Daoy (cell line): Measurements from ENCODE around the gene ZNF385A. TPM values are rescaled to one million over a fixed set of nuclear protein-coding genes. Genes with fewer than 3 reads are reported as not detected.
A peak's percentile ranks its signal among the peaks of the same experiment; 100 is the strongest.

Source experiments
- DNase-seq: peaks from one replicate; pipeline ENCODE4 v3.0.0-alpha.2; 2015; ENCODE audit warnings: low read depth
- total RNA-seq: library from RNA; depleted of rRNA; stranded (reverse); fragments of >200 nt; shearing (Covaris generic); gene quantifications from 2 replicates; pipeline ENCODE4 v1.2.3, GENCODE V29; 2014

The ZNF385A gene
- total RNA-seq, 1 experiment from 2014 or later = 0.34 TPM

DNA sequence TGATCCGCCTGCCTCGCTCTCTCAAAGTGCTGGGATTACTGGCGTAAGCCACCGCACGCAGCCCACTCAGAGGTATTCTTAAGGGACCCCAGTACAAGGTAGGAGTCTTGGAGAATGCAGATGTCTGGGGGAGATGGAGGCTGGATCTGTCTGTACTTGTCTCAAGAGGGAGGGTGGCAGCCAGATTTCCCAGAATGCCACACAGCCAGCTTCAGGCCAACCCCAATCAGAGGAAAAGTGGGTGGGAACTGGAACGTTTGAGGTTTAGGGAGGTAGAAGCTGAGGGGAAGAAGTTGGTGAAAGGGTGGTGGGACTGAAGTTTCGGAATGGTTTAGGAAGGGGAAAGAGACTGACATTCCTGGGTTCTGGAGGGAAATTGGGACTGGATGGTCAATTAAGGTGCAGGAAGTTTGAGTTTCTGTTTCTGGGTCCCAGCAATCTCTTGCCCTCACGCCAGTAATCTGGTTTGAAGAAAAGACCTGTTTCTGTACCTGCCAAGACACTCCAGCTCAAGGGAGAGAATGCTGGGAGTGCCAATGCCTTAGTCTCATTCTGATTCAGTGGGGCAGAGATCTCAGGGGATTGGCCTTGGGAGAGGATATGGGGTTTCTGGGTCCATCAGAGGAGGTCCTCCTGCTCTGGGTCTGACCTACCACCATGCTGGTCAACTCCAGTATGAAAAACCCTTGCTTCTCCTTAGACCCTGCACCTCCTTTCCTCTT, 8.1 kb upstream of the ZNF385A start:
- DNase-seq = no peak

DNA sequence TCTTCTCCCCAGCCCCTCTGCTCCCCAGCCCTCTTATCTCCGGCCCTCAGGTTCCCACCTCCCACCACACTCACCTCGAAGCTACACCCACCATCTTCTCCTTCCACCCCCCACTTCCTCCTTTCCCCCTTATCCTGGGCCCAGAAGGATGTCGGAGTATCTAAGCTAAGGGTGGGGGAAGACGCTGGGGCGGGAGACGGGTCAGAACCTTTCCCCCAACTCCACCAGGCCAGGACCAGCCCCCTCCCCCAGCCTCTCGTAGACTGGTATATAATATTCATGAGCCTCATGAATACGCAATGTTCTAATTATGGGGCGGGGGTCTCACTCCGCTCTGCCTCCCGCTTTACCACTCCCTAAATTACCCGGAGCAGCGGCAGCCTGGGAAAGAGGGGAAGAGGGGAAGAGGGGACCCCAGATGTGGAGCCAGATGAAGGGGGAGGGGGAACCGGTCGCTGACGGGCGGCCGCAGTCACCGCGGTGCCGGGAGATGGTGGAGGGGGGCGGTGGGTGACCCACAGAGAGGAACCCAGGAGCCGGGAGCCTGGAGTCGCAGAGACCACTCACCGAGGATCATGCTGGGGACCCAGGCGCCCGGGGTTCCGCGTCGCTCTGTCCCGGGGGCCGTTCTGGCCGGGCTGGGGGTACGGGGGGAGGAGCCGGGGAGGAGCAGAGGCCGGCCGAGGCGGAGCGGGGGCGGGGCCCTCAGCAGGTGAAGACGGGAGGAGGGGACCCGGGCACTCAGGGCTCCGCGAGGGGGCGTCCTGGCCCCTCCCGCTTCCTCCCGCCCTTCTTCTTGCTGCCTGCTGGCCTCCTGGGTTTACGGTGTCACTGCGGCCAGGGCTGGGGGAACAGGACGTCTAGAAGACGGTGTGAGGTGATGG, 6.4 kb upstream of the ZNF385A start:
- DNase-seq = no peak

GRCh38 chr12:54390176-54390667, 5.7 kb upstream of the ZNF385A start:
- no peak for DNase-seq

DNA sequence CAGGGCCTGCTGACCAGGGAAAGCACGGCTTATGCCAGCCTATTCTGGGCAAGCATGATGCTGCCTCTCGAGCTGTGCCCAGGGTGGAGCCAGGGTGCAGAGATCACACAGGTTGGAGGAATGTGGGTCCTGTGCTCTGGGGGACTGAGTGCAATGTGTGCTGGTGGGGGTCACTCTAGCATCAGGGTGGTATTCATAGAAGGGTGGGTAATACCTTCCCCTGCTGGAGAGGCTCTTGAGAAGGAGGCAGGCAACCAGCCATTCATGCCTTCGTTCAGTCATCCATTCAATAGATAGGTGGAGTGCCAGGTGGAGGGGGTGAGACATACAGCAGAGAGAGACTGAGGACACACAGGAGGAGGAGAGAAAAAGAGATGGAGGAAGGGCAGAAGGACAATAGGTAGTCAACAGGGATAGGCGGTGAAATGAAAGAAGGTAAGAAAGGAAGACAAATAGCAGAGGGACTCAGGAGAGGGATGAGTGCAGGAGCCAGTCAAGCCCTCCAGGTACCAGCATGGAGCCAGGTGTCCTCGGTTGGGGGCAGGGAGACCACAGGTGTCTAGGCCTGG, 5.2 kb upstream of the ZNF385A start:
- no peak for DNase-seq

DNA sequence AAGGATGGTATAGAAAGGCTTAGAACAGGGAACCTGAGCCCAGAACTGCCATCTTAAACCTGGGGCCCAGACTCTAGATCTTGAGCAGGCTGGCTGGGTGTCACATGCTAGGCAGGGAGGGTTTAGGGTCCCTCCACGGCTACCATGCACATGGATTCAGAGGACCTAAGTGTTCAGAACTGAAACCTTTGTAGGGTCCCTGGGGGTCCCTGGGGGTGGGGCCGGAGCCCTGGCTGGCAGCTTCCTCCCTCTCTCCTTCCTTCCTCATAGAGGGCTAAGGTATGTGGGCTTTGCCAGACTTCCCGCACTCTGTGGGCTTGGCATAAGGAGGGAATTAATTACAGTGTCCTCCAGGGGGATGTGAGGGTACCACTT, 4.6 kb upstream of the ZNF385A start:
- no peak for DNase-seq

- DNase-seq = no peak
Observed at GRCh38 chr12:54388237-54389133, 4.0 kb upstream of the ZNF385A start.

DNA sequence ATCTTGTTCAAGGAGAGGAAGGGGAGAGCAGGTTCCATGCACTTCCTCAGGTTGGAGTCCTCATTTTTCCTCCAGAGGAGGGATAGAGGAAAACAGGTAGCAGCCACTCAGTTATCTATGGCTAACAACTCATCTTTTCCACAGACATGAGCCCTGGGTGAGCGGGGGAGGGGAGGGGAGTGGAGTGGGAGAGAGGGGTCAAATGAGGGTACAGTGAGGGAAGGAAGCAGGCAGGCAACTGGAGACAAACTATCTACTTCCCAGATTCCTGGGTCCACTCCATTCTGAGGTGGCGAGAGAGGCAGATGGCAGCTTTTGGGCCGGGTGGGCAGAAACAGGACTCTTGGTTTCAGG, 2.6 kb upstream of the ZNF385A start:
- no peak for DNase-seq

DNA sequence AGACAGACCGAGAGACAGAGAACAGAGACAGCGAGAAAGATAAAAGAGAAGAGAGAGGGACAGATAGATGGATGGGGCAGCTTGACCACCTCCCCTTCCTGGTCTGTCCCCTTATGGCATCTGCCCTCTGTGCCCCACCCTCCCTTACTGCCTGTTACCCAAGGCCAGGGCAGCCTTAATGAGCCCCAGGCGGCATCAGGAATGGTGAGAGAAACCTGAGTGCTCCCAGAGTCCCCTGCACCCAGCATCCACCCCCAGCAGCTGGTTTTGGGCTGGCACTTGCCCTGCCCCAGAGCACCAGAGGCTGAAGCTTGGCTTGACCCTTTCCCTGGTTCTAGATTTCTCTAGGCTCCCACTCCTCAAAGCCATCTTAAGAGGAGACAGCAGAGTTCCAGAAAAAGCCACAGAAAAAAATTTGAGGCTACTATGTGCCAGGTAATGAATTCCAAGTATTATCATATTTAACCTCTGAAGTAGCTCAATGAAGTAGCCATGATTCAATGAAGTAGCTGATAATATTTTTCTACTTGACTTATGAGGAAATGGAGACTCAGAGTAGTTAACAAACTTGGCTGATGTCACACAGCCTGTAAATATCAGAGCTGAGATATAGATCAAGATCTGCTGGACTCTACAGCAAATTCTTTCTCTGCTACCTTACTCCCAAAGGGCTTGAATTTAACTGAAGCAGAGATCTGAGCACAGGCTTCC, 2.0 kb upstream of the ZNF385A start:
- DNase-seq = no peak

DNA sequence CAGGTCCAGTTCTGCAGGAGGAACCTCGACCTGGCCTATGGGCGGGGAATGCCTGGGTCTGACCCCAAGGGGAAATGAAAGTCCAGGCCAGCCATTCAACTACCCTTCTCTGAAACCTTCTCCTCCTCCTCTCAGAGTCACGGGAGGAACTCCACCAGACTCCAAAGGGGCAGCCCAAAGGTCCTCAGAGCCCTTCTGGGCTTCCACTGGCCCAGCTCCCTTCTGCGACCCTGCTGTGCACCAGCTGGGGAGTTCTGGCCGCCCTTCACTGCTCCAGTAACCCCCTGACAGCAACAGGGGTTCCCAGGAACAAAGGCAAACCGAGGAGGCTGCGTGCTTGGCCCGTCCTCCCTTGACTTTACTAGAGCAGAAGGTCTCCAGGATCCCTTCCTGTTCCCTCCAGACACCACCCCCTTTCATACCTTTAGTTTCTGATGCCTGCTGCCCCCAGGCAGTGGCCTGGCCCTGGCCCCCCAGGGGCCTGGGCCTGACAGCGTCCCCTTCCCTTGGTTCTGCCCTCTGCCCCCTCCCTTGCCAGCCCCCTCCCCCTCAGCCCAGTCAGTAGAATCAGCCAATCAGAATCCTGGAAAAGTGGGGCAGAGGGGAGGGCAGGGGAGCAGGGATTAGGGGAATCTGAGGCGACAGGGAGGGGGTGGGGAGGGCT, 850 bp upstream of the ZNF385A start:
- no peak for DNase-seq

GRCh38 chr12:54383041-54383609, 1.4 kb downstream of the ZNF385A start:
- DNase-seq = peak; percentile 85

DNA sequence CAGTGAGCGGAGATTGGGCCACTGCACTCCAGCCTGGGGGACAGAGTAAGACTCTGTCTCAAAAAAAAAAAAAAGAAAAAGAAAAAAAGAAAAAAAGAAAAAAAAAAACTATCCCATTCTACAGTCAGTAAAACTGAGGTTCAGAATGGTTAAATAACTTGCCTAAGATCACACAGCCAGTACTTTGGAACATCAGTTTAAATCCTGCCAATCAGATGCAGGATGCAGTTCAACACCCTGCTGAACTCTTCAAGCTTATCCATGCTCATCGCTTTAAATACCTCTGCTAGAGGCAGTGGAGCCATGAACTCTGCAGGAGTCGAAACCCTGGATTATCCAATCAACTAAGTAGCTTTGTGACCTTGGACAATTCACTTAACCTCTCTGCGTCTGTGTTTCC, 3.4 kb downstream of the ZNF385A start:
- no peak for DNase-seq

DNA sequence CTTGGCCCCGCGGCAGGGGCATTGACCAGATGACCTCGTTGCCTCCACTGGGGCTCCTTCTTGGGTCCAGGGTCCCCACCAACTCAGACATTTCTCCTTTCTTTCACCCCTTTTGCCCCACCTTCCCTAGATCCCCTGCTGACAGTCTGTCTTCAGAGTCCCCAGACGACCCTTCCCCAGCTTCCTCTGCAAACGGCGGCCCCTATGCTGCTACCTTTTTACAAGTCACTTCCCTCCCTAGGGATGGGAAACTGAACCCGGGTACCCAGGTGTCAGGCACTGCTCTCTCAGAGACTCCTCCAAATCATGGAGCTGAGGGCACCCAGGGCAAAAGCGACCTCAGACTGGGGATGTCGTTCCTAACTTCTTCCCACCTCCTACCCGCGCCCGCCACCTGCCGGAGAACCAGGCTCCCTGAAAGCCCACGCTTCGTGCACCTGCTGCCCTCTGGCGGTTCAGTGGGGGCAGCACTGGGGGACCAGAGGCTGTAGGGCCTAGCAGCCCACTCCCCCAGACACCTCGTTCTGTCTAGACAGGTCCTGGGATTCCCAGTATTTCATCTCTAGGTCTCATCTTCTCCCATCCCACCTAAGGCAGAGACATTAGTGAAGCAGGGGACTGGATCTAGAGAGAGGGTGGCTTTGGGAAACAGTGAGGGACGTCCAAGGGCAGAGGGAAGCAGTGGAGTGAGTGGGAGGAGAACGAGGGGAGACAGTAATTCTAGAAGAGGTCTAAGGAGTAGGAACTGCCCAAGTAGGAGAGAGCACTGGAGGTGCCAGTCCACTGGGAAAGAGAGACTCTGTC, 4.9 kb downstream of the ZNF385A start:
- DNase-seq = peak; percentile 95

DNA sequence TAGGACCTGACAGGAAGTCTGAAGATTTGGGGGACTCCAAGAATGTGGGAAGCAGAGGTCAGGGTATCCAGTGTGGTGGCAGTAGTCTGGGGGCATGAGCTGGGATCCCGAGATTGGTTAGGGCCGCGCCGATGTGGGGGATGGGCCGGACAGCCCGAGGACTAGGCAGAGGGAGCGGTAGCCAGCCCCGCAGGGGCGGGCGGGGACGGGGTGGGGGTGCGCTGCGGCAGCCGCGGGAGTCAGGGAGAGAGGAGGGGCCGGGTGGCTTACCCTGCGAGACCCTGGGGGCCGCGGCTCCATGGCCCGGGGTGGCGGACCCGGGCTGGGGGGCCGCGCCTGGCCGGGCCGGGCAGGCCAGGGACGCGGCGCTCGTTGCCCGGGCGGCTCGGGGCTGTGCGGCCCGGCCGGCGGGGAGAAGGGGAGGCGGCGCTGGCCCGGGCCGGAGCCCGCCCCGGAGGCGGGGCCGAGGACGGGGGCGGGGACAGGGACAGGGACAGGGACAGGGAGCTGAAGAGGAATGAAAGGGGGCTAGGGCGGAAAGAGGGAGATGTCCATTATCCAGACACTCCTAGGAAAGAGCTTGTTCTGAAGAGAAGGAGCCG, 5.6 kb downstream of the ZNF385A start:
- peak; percentile 73 for DNase-seq

- no peak for DNase-seq
Observed at GRCh38 chr12:54377797-54378515, 6.6 kb downstream of the ZNF385A start.

DNA sequence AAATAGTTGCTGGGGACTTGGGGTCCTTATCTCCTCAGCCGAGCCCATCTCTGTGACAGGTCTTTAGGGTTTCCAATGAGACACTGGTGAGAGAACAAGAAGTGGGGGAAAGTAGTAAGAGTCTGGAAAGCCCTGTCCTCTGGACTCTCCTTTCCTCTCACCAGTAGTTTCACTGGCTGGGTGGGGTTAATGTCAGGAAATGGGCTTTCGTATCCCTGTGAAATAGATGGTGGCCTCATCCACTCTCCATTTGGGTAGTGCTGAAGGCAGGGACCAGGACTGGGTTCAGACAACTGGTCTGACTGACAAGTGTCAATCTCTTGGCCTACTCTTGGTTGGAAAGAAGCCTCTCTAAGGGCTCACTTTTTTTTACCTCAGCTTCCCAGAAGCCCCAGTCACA, 7.5 kb downstream of the ZNF385A start:
- DNase-seq = no peak

DNA sequence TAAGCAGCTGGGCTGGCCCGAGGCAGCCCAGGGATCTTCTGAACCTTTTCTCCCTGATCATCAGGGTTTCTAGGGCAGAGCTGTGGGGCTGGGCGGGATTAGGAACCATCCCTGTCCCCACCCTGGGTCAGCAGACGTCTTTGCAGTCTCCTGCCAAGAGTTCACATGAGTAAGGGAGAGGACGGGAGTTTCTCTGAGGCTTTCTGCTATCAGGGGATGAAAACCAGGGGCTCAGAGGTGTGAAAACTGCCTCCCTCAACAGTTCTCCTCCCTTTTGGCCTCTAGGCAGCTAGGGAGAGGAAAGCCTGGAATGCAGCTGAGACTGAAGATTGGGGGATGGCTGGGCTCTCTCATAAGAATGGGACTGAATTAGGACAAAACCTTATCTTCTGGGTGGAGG, 7.9 kb downstream of the ZNF385A start:
- DNase-seq = no peak

- DNase-seq = no peak
Observed at GRCh38 chr12:54375259-54375579, 9.3 kb downstream of the ZNF385A start.

DNA sequence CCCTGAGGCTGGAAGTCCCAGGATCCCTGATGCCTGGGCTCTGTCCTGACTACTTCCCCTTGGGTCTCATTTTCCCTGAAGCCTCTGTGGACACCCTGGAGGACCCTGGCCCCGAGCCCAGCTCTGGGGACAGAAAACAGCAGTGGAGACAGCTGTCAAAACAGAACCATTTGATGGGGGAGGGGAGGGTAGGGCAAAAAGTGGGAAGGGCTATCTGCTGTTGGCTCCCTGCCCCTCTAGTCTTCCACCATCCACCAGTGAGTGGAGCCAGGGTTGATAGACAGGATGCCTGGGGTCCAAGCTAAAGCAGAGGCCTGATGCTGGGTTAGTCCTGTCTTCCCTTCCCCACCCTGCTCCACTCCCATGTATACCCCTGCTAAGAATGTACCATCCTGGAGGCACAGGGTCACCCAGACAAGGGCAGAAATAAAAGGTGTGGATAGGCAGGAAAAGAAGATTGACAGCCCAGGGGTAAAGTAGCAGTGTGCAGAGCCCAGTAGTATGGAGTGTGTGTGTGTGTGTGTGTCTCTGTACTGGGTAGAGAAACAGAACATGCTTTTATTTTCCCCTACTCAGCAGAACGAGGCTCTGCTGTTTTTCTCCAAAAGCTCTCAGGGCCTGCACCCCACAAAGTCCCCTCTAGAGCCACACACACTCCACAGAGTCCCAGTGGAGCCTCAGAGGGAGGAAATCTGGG, 9.8 kb downstream of the ZNF385A start:
- no peak for DNase-seq
